GM18867 (cell line): ENCODE results near the gene HMX2.
"Not testable (repeated sequence)": the region's sequence is repeated elsewhere in the genome, so short reads cannot be mapped to it uniquely, and the experiment has no call there.

ENCODE experiments used
- ATAC-seq: cut with Tn5 transposase; IDR thresholded peaks from one replicate; pipeline ENCODE4 v1.9.1; 2021; ENCODE audit warnings: mild to moderate bottlenecking, moderate library complexity; ENCODE audit not compliant: unreplicated experiment

HMX2 gene

DNA sequence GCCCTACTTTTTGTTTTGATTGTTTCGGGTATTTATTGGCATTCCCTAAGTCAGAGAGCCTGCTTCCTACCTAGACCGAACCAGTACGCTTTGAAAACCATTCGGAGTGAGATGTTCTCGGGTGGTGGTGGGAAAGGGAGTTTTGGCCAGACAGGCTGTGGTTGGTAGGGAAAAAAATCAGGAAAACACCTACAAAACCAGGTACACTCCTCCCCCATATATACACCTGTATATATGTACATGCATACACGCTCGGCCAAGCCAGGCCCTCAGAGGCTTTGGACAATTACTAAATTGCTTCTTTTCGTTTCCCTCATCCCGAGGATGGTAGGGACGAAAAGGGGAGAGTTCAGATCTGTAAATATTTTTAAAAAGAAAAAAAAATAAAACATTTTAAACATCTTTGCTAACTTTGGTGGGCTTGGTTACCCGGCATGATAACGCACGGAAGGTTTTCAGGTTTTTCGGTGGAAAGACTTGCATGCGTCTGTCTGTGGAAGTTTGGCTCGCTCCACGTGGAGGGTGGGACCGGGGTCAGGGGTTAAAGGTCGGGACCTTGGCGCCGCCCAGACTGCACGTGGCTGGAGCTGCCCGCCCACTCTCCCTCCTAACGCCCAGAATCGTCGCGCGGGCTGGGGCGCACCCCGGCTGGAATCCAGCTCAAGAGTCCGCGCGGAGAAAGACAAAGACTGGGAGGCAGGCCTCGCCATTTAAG lies 2.5 kb downstream of the HMX2 start:
- no peak for ATAC-seq

DNA sequence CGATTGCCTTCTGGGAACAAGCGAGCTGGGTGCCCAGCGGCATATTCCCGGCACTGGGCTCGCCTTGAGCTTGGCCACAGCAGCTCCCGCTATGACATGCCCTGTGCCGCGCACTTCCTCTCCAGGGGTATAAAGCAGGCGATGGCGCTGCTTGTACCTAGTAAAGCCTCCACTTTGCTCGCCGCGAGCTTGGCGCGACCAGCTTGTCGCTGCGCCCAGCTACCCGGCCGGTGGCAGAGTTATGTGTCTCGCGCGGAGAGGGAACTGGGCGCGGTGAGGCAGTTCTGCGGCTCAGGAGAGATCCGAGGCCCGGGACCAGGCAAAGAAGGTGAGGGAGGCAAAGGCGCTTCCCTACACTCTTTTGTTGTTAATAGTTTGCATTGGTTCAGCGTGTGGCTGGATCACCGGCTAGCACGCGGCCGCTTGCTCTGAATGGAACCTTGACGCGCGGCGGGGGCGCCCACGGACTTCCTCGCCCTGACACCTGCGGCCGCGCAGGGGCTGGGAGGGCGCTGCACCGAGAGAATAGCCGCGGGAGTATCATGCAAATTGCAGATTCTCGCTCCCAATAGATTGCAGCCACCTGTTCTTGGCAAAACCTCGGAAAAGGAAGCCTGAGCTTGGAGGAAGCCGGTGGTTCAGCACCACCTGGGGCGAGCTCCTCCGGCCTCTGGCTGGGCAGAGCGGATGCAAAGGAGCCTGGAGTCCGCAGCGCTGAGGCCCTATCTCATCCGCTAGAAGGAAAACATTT lies 3.2 kb downstream of the HMX2 start:
- no peak for ATAC-seq

- no peak for ATAC-seq
Measured at GRCh38 chr10:123151737-123152135, 3.8 kb downstream of the HMX2 start.

GRCh38 chr10:123153486-123154091 lies 5.7 kb downstream of the HMX2 start:
- ATAC-seq: no peak

GRCh38 chr10:123154092-123154710 lies 6.3 kb downstream of the HMX2 start, which contains the start of gene BUB3:
TSS of gene BUB3 (plus strand) at chr10:123154402. CDS start at chr10:123154918, 516 bp downstream.
- peak; percentile 94 for ATAC-seq

DNA sequence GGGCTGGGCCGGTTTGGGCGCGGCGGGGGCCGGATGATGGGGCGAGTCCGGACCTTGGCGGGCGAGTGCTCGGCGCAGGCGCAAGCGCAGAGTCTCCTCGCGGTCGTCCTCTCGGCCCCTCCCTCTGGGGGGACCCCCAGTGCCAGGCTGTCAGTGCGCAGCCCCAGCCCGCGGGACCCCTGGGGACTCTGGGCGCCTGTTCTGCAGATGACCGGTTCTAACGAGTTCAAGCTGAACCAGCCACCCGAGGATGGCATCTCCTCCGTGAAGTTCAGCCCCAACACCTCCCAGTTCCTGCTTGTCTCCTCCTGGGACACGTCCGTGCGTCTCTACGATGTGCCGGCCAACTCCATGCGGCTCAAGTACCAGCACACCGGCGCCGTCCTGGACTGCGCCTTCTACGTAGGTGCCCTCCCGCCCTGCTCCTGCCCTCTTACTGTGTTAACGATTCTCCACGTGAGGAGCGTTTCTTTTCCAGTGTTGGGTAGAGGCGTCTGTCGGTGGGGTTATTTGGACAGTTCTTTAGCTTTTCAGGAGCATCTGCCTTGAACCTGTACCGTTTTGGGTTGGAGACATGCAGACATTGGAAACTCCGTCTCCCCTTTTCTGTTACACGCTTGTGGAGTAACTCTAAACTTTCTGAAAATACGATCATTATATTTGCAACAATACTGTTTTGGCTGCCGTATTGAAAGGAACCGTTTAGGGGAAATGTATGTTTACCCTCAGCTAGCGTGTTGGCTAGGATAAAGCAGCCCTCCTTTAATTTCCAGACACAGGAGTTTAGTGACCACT lies 7.0 kb downstream of the HMX2 start:
- ATAC-seq: peak; percentile 46

GRCh38 chr10:123156078-123156477 lies 8.1 kb downstream of the HMX2 start:
- ATAC-seq: no peak

DNA sequence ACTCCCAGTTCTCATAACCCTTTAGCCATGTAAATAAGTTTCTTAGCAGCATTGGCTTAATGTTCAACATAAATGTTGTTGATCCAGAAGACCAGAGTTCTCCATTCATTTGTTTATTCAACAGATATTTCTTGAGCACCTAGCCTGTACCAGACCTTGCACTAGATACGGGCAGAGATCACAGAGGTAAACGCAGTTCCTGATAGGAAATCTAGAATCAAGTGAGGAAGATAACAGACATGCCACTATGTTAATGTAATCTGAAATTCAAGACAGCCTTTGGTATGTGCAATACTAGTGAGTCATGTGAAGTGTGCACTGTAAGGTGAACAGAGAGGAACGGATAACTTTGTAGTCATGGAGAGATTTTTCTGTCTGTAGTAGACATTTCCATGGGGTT lies 9.3 kb downstream of the HMX2 start:
- no peak for ATAC-seq

- no peak for ATAC-seq
Measured at GRCh38 chr10:123158682-123159081, 10.7 kb downstream of the HMX2 start.

- no peak for ATAC-seq
Measured at GRCh38 chr10:123160311-123160980, 12.5 kb downstream of the HMX2 start.

GRCh38 chr10:123164319-123164718 lies 16.4 kb downstream of the HMX2 start:
- ATAC-seq: no peak

DNA sequence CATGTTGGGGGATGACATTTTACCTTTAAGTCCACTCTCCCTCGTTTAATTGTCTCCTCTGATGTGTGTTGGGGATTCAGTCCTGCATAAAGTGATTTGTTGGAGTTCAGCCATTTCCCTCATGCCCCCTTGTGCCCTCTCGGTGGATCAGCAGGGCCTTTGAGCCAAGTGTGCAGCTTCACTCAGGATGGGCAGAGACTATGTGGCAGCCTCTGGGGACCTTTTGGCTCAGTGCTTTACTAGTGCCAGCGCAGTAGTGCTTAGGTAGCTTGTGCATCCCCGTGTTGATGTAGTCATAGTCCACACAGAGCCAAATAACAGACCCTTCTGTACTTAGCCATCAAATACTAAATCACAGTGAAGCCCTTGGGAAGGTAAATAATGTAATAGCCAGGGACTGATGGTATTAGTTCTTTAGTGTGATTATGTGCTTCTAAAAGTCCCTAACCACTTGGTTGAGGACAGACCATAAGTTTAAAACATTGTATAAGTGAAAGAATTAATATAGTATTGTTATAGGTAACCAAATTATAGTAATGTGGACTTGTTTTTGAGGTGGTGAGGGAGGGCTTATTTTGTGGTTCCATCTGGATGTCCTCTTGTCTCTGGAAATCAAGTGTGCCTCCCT lies 17.6 kb downstream of the HMX2 start:
- no peak for ATAC-seq

- ATAC-seq: no peak
Measured at GRCh38 chr10:123166618-123167017, 18.7 kb downstream of the HMX2 start.

GRCh38 chr10:123170961-123171360 lies 23.0 kb downstream of the HMX2 start:
- no peak for ATAC-seq

- not testable (repeated sequence) for ATAC-seq
Measured at GRCh38 chr10:123171616-123172015, 23.7 kb downstream of the HMX2 start.

- ATAC-seq: no peak
Measured at GRCh38 chr10:123175389-123176387, 27.8 kb downstream of the HMX2 start.

DNA sequence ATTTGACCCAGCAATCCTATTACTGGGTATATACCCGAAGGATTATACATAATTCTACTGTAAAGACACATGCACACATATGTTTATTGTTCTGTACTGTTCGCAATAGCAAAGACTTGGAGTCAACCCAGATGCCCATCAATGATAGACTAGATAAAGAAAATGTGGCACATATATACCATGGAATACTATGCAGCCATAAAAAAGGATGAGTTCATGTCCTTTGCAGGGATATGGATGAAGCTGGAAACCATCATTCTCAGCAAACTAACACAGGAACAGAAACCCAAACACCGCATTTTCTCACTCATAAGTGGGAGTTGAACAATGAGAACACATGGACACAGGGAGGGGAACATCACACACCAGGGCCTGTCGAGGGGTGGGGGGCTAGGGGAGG lies 30.5 kb downstream of the HMX2 start:
- not testable (repeated sequence) for ATAC-seq
